ENCODE measurements around the gene KRTAP5-3.
"Not testable (repeated sequence)": the region's sequence is repeated elsewhere in the genome, so short reads cannot be mapped to it uniquely, and the experiment has no call there.

Gene KRTAP5-3

DNA sequence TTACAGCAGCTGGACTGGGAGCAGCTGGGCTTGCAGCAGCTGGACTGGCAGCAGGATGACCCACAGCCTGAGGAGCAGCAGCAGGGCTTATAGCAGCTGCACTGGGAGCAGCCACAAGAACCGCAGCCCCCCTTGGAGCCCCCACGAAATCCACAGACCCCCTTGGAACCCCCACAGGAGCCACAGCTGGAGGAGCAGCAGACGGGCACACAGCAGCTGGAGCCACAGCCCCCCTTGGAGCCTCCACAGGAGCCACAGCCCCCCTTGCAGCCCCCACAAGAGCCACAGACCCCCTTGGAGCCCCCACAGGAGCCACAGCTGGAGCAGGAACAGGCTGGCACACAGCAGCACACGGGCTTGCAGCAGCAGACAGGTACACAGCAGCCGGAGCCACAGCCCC lies 362 bp downstream of the KRTAP5-3 start:
- not testable (repeated sequence) for DNase-seq (ENCODE audit: low spot score)

DNA sequence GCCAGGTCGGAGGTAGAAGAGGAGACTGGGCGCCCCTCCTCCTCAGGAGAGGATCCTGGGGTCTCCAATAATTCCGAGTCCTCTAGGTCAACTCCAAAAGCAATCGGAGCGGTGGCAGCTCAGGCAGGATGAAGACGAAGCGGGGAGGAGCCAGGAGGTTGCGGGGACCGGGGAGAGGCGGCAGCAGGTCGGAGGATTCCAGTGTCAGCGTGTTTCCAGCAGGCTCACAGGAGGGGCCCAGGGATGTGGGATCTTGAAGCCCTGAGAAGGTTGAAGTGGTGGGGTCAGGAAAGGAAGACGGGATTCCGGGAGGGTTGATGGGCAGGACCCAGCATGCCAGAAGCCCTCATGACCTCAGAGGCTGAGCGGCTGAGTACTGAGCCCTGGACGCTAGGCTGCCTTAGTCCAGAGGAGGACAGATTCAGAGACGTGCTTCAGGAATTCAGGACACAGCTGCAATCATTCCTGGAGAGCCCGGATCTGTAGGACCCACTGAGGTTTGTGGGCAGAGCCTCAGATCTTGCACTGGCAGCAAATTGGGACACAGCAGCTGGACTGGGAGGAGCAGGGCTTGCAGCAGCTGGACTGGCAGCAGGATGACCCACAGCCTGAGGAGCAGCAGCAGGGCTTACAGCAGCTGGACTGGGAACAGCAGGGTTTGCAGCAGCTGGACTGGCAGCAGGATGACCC lies 962 bp downstream of the KRTAP5-3 start:
- not testable (repeated sequence) for DNase-seq (ENCODE audit: low spot score)

- DNase-seq (ENCODE audit: low spot score): peak; percentile 28
Measured at GRCh38 chr11:1605923-1606322, 2.3 kb downstream of the KRTAP5-3 start.

GRCh38 chr11:1604711-1605110 lies 3.6 kb downstream of the KRTAP5-3 start:
- no peak for DNase-seq (ENCODE audit: low spot score)

DNA sequence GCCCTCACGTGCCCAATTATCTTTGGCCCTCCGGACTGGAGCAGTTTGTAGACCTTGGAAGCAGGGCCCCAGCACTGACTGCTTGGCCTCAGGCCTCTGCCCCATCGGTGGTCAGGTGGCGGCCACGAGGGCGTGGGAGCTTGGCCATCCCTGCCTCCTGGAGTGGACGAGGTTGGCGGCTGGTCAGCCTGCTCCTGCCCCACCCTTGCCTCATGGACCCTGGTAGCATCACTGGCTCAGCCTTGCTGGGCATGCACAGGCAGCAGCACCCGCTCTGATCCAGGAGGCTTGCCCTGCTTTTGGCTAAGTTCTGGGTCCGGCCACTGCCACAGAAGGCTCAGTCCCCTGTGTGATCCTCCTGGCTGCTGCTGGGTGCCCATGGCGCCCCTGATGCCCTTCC lies 4.1 kb downstream of the KRTAP5-3 start:
- DNase-seq (ENCODE audit: low spot score): no peak

DNA sequence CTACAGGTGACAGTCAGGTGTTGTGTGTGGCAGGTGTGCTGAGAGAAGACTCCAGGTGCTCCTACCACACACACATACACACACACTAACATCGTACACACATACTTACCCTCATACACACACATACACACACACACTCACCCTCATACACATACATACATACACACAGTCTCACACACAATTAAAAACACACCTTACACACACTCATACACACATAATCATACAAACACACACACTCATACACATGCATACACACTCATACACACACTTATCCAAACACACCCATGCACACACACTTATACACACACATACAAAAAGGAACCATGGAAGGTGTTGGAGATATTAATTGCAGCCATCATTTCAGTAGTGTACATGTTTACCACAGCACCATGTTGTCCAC lies 4.6 kb downstream of the KRTAP5-3 start:
- DNase-seq (ENCODE audit: low spot score): no peak

DNA sequence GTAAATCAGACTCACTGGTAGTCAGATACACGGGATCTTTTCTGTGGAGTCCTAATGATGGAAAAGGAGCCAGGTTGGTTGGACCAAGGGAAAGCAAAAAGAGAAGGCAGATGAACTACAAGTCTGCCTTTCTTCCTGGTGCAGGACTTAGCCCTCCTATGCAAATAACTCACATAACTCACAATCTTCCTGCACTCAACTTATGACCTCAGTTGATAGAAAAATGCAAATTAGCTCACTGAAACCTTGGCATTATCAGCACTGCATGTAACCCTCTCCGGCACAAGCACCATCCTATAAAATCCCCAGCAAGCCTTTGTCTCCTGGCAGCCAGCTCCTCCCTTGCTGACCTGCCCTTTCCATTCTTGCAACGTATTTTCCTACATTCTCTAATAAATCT lies 6.6 kb downstream of the KRTAP5-3 start:
- not testable (repeated sequence) for DNase-seq (ENCODE audit: low spot score)

DNA sequence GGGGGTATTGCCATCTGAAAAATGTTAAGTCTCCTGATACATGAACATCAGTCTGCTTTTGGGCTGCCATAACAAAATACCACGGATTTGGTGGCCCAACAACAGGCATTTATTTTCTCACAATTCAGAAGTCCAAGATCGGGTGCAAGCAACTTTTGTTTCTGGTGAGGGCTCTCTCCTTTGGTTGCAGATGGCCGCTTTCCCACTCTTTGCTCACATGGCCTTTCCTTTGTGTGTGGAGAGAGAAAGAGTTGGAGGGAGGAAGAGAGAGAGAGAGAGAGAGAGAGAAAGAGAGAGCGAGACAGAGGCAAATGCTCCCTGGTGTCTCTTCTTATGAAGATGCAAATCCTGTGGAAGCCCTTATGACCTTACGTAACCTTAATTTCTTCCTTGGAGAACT lies 7.6 kb downstream of the KRTAP5-3 start:
- no peak for DNase-seq (ENCODE audit: low spot score)

- DNase-seq (ENCODE audit: low spot score): peak; percentile 41
Measured at GRCh38 chr11:1598816-1599215, 9.4 kb downstream of the KRTAP5-3 start.

DNA sequence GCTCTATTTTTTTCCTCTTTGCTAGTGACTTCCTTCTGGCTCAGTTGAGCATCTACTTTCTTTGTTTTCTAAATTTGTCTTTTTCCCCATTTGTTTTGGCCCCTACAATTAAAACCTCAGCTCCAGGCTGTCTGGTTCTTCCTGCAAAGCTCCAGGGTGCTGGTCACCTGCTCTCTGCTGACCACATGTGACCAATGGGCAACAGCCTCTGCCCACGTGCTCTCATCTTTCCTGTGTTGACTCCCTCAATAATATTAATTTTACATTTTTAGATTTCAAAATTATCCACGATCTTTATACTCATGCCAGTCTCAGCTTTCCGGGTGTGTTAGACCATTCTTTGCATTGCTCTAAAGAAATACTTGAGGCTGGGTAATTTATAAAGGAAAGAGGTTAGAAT lies 9.9 kb downstream of the KRTAP5-3 start:
- DNase-seq (ENCODE audit: low spot score): not testable (repeated sequence)

GRCh38 chr11:1597994-1598380 lies 10.3 kb downstream of the KRTAP5-3 start, which contains the start of gene KRTAP5-2:
KRTAP5-2 (minus strand) TSS chr11:1598294; CDS start chr11:1598250, 44 bp downstream.
- DNase-seq (ENCODE audit: low spot score): no peak

GRCh38 chr11:1597331-1597993 lies 10.8 kb downstream of the KRTAP5-3 start:
- DNase-seq (ENCODE audit: low spot score): no peak

GRCh38 chr11:1596576-1597121 lies 11.6 kb downstream of the KRTAP5-3 start:
- DNase-seq (ENCODE audit: low spot score): not testable (repeated sequence)

GRCh38 chr11:1595994-1596575 lies 12.2 kb downstream of the KRTAP5-3 start:
- DNase-seq (ENCODE audit: low spot score): not testable (repeated sequence)

DNA sequence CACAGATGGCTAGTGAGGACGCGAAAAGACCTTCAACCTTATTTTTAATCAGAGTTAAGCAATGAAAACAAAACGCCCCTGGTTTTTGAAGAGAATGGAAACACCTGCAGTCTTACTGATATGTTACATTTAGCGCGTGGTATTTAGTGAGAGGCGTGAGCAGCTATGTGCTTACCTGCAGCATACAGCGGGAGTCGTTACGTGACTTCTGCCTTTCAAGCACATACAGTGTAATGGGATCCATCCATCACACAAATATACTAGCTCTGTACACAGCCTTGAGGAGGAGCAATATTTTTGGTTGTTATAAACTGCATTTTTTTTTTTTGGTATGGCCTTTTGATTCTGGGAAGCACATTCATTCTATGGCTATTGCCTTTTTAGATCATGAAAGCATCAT lies 15.6 kb downstream of the KRTAP5-3 start:
- DNase-seq (ENCODE audit: low spot score): no peak

GRCh38 chr11:1589996-1590395 lies 18.3 kb downstream of the KRTAP5-3 start:
- DNase-seq (ENCODE audit: low spot score): no peak

GRCh38 chr11:1589191-1589963 lies 18.9 kb downstream of the KRTAP5-3 start:
- DNase-seq (ENCODE audit: low spot score): peak; percentile 55

GRCh38 chr11:1586699-1587098 lies 21.6 kb downstream of the KRTAP5-3 start:
- no peak for DNase-seq (ENCODE audit: low spot score)

DNA sequence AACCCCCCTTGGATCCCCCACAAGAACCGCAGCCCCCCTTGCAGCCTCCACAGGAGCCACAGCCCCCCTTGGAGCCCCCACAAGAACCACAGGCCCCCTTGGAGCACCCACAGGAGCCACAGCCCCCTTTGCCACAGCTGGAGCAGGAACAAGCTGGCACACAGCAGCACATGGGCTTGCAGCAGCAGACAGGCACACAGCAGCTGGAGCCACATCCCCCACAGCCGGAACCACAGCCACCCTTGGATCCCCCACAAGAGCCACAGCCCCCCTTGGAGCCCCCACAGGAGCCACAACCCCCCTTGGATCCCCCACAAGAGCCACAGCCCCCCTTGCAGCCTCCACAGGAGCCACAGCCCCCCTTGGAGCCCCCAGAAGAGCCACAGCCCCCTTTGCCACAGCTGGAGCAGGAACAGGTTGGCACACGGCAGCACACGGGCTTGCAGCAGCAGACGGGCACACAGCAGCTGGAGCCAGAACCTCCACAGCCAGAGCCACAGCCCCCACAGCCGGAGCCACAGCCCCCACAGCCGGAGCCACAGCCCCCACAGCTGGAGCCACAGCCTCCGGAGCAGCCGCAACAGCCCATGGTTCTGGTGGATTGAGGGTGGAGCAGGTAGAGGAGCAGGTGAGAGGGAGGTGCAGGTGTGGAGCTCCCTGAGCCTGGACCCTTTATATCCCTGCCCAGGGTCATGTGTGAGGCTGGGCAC lies 23.4 kb downstream of the KRTAP5-3 start, which contains the start of gene KRTAP5-1:
Gene KRTAP5-1, minus strand, starts transcription at position 623 of the 710 bp plus-strand sequence. Its CDS starts 34 bp downstream, at position 589.
- not testable (repeated sequence) for DNase-seq (ENCODE audit: low spot score)

DNA sequence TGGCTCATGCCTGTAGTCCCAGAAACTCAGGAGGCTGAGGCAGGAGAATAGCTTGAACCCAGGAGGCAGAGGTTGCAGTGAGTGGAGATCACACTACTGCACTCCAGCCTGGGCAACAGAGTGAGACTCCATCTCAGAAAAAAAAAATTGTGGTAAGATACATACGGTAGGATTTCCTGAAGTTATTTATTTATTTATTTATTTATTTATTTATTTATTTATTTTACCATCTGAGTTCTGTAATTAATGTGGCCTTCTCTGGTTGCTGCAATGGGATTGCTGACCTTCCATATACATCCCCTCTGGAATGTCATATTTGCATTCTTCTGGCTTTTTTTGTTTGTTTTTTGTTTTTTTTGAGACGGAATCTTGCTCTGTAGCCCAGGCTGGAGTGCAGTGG lies 25.4 kb downstream of the KRTAP5-3 start:
- not testable (repeated sequence) for DNase-seq (ENCODE audit: low spot score)

DNA sequence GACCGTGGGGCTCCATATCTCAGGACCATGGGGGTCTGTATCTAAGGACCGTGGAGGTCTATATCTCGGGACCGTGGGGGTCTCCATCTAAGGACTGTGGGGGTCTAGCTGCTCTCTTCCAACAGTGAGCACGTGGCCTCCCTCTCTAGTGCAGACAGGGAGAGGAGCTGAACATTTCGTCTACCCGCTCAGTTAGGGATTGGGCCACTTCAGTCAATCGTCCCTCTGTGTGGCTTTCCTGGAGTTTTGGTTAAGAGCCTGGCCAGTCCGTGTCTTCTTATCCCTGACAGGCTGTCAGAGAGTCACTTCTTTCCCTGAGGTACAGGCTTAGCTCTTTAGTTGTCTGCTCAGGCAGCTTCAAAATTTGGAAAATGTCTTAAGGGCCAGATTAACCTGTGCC lies 26.3 kb downstream of the KRTAP5-3 start:
- DNase-seq (ENCODE audit: low spot score): no peak

Measured in CD4-positive, alpha-beta T cell treated with Interleukin-2 at 100 ng/mL for 4 hours (primary cell).